Transverse colon (tissue), 4 donors: ENCODE results near the gene PACRG. TPM values are rescaled to one million over a fixed set of nuclear protein-coding genes. Genes with fewer than 3 reads are reported as not detected.

Experiments
- DNase-seq: peaks from one replicate; pipeline ENCODE4 v3.0.0-alpha.2; 2019
- H3K27ac ChIP-seq, 4 donors: fragments of 200-600 bp; sonication (generic); 2 replicates each; pipeline ENCODE4 v1.5.1; 2016 to 2018; ENCODE audit warnings: inconsistent platforms in 4 of 4
- H3K27me3 ChIP-seq: fragments of 200-600 bp; sonication (generic); 2 replicates; pipeline ENCODE4 v1.5.1; 2017; ENCODE audit warnings: inconsistent platforms
- H3K36me3 ChIP-seq, 4 donors: fragments of 200-600 bp; sonication (generic); 2 replicates each; pipeline ENCODE4 v1.5.1; 2017 to 2019; ENCODE audit warnings: inconsistent platforms in 4 of 4
- H3K4me1 ChIP-seq, 4 donors: fragments of 200-600 bp; sonication (generic); 2 replicates each; pipeline ENCODE4 v1.5.1; 2017 to 2020; ENCODE audit warnings: inconsistent platforms in 4 of 4
- H3K4me3 ChIP-seq, 4 donors: fragments of 200-600 bp; sonication (generic); 1 replicate in 1 of 4; 2 replicates in 3 of 4; pipeline versions ENCODE4 v1.5.1 to v1.6.1; 2017 to 2019; ENCODE audit warnings: inconsistent platforms in 4 of 4
- H3K9me3 ChIP-seq, 2 donors: fragments of 200-600 bp; sonication (generic); 2 replicates each; pipeline ENCODE4 v1.5.1; 2017 to 2019; ENCODE audit warnings: inconsistent platforms in 2 of 2
- CTCF ChIP-seq, 5 experiments: fragments of 200-600 bp in 3 of 5; fragments of 450-650 bp in 2 of 5; sonication (generic) in 3 of 5; IDR thresholded peaks; 1 replicate in 2 of 5; 2 replicates in 3 of 5; pipeline ENCODE4 v1.5.1; 2016 to 2017; ENCODE audit warnings: antibody characterized with exemption in 5 of 5, inconsistent platforms in 3 of 5, mild to moderate bottlenecking in 2 of 5, moderate library complexity in 1 of 5
- EP300 ChIP-seq: sonication (generic); formaldehyde crosslinking; IDR thresholded peaks from one replicate; pipeline ENCODE4 v1.6.1; 2017; ENCODE audit warnings: antibody characterized with exemption, low read depth
- POLR2A ChIP-seq: fragments of 450-650 bp; IDR thresholded peaks from one replicate; pipeline ENCODE4 v1.6.1; 2016; ENCODE audit warnings: antibody characterized with exemption, mild to moderate bottlenecking, moderate library complexity
- POLR2AphosphoS5 ChIP-seq, 3 donors: sonication (generic); formaldehyde crosslinking; IDR thresholded peaks; one replicate each; pipeline ENCODE4 v1.6.1; 2016; ENCODE audit warnings: antibody characterized with exemption in 3 of 3
- WGBS, 2 donors: methylation state at CpG; one replicate each; pipeline ENCODE4 v1.1.5; 2018; ENCODE audit warnings: low coverage in 1 of 2; 5-methylcytosine and 5-hydroxymethylcytosine counted together
- in situ Hi-C, 4 donors: fragments of 200-750 bp; cut with MboI; loops; one replicate each; pipeline versions ENCODE4 v1.15.0 to v1.15.1; 2017; ENCODE audit warnings: low sequenced_read_pairs in 3 of 4, low pct_ligation_motif_present in 1 of 4, low pct_unique_long_range_greater_than_20kb in 1 of 4
- intact Hi-C: fragments of 100-400 bp; cut with DNase I; formaldehyde crosslinking; loops from one replicate; pipeline ENCODE4 v1.15.1; 2023; ENCODE audit warnings: low total_unique reads
- total RNA-seq, 4 donors: library from RNA; depleted of rRNA; stranded (reverse); fragments of >200 nt; gene quantifications; one replicate each; pipeline ENCODE4 v1.1.0, GENCODE V29; 2016

Gene PACRG
- total RNA-seq, 4 donors from 2014 or later = 1.2 to 13.8 (median 1.4) TPM; not detected in 1

- Histone ChIP-seq H3K36me3 (no peaks in the 10 kb centered on the region), H3K4me3 (no peak overlapping the region), H3K27me3 (no peaks in the 10 kb centered on the region), H3K9me3 (no peaks in the 10 kb centered on the region), H3K27ac (no peak overlapping the region), H3K4me1 (peaks cover 0 to 3% (median 0%) of the 10 kb centered on the region in 4 donors)
- in situ Hi-C loops (no loop called here), intact Hi-C loops (no loop called here)
- DNase-seq = no peak
- TF ChIP-seq EP300 (no peak), CTCF (IDR thresholded peaks at IDR 0.05) (no peak), POLR2A (no peak), POLR2AphosphoS5 (IDR thresholded peaks at IDR 0.05) (no peak)
- 89% methylated on average over 12 of the region's 12 CpGs; no CpG with 5 or more reads in 1 of the 2 donors for WGBS, 2 donors
Observed at GRCh38 chr6:163336961-163337360, 609.2 kb downstream of the PACRG start.

GRCh38 chr6:163337958-163338357 lies 610.2 kb downstream of the PACRG start:
- Histone ChIP-seq H3K27me3 (no peaks in the 10 kb centered on the region), H3K9me3 (no peaks in the 10 kb centered on the region), H3K36me3 (no peaks in the 10 kb centered on the region), H3K4me1 (peaks cover 0 to 3% (median 0%) of the 10 kb centered on the region in 4 donors), H3K4me3 (no peak overlapping the region), H3K27ac (no peak overlapping the region)
- intact Hi-C loops (no loop called here), in situ Hi-C loops (no loop called here)
- DNase-seq = no peak
- 61% methylated on average over 3 of the region's 3 CpGs; no CpG with 5 or more reads in 1 of the 2 donors for WGBS, 2 donors
- TF ChIP-seq CTCF (IDR thresholded peaks at IDR 0.05) (no peak), POLR2A (no peak), EP300 (no peak), POLR2AphosphoS5 (IDR thresholded peaks at IDR 0.05) (no peak)

- TF ChIP-seq CTCF (IDR thresholded peaks at IDR 0.05) = no peak
- TF ChIP-seq POLR2AphosphoS5 (IDR thresholded peaks at IDR 0.05) = no peak
- TF ChIP-seq EP300 = no peak
- TF ChIP-seq POLR2A = no peak
- in situ Hi-C loops (no loop called here), intact Hi-C loops (no loop called here)
- DNase-seq = no peak
- no peaks in the 10 kb centered on the region for H3K36me3 ChIP-seq
- no peaks in the 10 kb centered on the region for H3K27me3 ChIP-seq
- peaks cover 0 to 3% (median 0%) of the 10 kb centered on the region in 4 donors for H3K4me1 ChIP-seq
- whole genome bisulfite sequencing, 2 donors = 60 to 71% methylated on average over 5 to 12 of the region's 12 CpGs
- H3K27ac ChIP-seq = no peak overlapping the region
- no peak overlapping the region for H3K4me3 ChIP-seq
- no peaks in the 10 kb centered on the region for H3K9me3 ChIP-seq
Observed at GRCh38 chr6:163338671-163339405, 611.1 kb downstream of the PACRG start.

GRCh38 chr6:163339466-163339865 lies 611.7 kb downstream of the PACRG start:
- Histone ChIP-seq H3K4me1 (peaks cover 0 to 3% (median 0%) of the 10 kb centered on the region in 4 donors), H3K4me3 (no peak overlapping the region), H3K36me3 (no peaks in the 10 kb centered on the region), H3K27ac (no peak overlapping the region), H3K9me3 (no peaks in the 10 kb centered on the region), H3K27me3 (no peaks in the 10 kb centered on the region)
- no peak for TF ChIP-seq POLR2A
- no peak for TF ChIP-seq POLR2AphosphoS5 (IDR thresholded peaks at IDR 0.05)
- TF ChIP-seq EP300 = no peak
- no peak for TF ChIP-seq CTCF (IDR thresholded peaks at IDR 0.05)
- WGBS, 2 donors = 61 to 70% methylated on average over 5 of the region's 5 CpGs
- intact Hi-C loops = no loop called here
- DNase-seq = no peak
- in situ Hi-C loops = no loop called here
